HepG2 (cell line): ENCODE data around the gene C11orf68. TPM values are rescaled to one million over a fixed set of nuclear protein-coding genes. Genes with fewer than 3 reads are reported as not detected.

Source experiments
- AKAP8 ChIP-seq: sonication (generic); formaldehyde crosslinking; IDR thresholded peaks from 2 replicates; pipeline ENCODE4 v1.5.1; 2020; ENCODE audit warnings: mild to moderate bottlenecking, missing genetic modification reagents
- DRAP1 ChIP-seq: IDR thresholded peaks from 2 replicates; pipeline ENCODE4 v1.6.1; 2016; ENCODE audit warnings: missing genetic modification reagents, missing compliant biosample characterization
- GPBP1L1 ChIP-seq: sonication (generic); formaldehyde crosslinking; IDR thresholded peaks from 2 replicates; pipeline ENCODE4 v1.5.0; 2020; ENCODE audit warnings: mild to moderate bottlenecking, missing genetic modification reagents
- HNF1B ChIP-seq: sonication (generic); formaldehyde crosslinking; IDR thresholded peaks from 2 replicates; pipeline ENCODE4 v1.5.1; 2020; ENCODE audit warnings: mild to moderate bottlenecking, moderate library complexity, missing genetic modification reagents
- KAT2B ChIP-seq: fragments of 150-350 bp; IDR thresholded peaks from 2 replicates; pipeline ENCODE4 v1.6.1; 2014; ENCODE audit warnings: low read depth, low read length, borderline replicate concordance
- LRRFIP1 ChIP-seq: sonication (generic); formaldehyde crosslinking; conservative IDR thresholded peaks from 2 replicates; pipeline ENCODE4 v1.4.0; 2020; ENCODE audit warnings: missing genetic modification reagents
- MED13 ChIP-seq: sonication (generic); formaldehyde crosslinking; IDR thresholded peaks from 2 replicates; pipeline ENCODE4 v1.5.0; 2020; ENCODE audit warnings: missing genetic modification reagents
- RFX1 ChIP-seq: fragments of 450-650 bp; IDR thresholded peaks from 2 replicates; pipeline ENCODE4 v1.6.1; 2017
- ZBTB40 ChIP-seq, 2 experiments: fragments of 450-650 bp in 1 of 2; sonication (generic) in 1 of 2; formaldehyde crosslinking in 1 of 2; IDR thresholded peaks; 2 replicates each; pipeline versions ENCODE4 v1.6.1 to v1.8.0; 2016 to 2022; ENCODE audit warnings: antibody characterized with exemption in 1 of 2, mild to moderate bottlenecking in 1 of 2, missing genetic modification reagents in 1 of 2
- ZGPAT ChIP-seq: IDR thresholded peaks from 2 replicates; pipeline ENCODE4 v1.6.1; 2016; ENCODE audit warnings: mild to moderate bottlenecking
- ZNF274 ChIP-seq: sonication (generic); formaldehyde crosslinking; IDR thresholded peaks from 2 replicates; pipeline ENCODE4 v1.5.1; 2020; ENCODE audit warnings: mild to moderate bottlenecking, missing genetic modification reagents
- ZNF720 ChIP-seq: sonication (generic); formaldehyde crosslinking; IDR thresholded peaks from 2 replicates; pipeline ENCODE4 v1.4.0; 2020; ENCODE audit warnings: missing genetic modification reagents
- ZNF883 ChIP-seq: sonication (generic); formaldehyde crosslinking; IDR thresholded peaks from 2 replicates; pipeline ENCODE4 v1.5.1; 2020; ENCODE audit warnings: mild to moderate bottlenecking, missing genetic modification reagents; ENCODE audit errors: not compliant biosample characterization
- polyA plus RNA-seq, 8 experiments: library from polyadenylated mRNA; depleted of rRNA in 3 of 8; stranded (reverse) in 7 of 8; unstranded in 1 of 8; fragments of >200 nt; fragmentation: Illumina TruSeq in 4 of 8; extraction: Trizol in 4 of 8; gene quantifications; 2 replicates each; pipeline versions ENCODE4 v1.2.1 to v1.2.3, GENCODE V29; 2011 to 2016; ENCODE audit warnings: low read depth in 4 of 8, missing spikeins in 1 of 8, mixed read lengths in 1 of 8; ENCODE audit not compliant: insufficient read depth in 1 of 8
- total RNA-seq, 5 experiments: library from RNA; depleted of rRNA; stranded (reverse); fragments of >200 nt; fragmentation: Illumina TruSeq; extraction: Trizol; gene quantifications; 2 replicates each; pipeline ENCODE4 v1.2.3, GENCODE V29; 2016; ENCODE audit warnings: low read depth in 1 of 5

C11orf68 gene
- total and polyA plus RNA-seq, 2 of the 13 experiments (the other 11 are each of a cell fraction or from before 2014, with no cell fraction given): 8.4 to 28.3 TPM

- TF ChIP-seq ZBTB40 (IDR thresholded peaks at IDR 0.05) (no peak), ZBTB40 (CRISPR knock-in tag; IDR thresholded peaks at IDR 0.05) (no peak), DRAP1 (no peak), KAT2B (no peak), GPBP1L1 (CRISPR knock-in tag) (no peak), RFX1 (no peak), ZGPAT (CRISPR knock-in tag) (peak; percentile 40; the same call in 1 of the 2 replicates), ZNF883 (CRISPR knock-in tag) (no peak), LRRFIP1 (CRISPR knock-in tag) (no peak), AKAP8 (CRISPR knock-in tag) (peak; percentile 60), ZNF720 (no peak), ZNF274 (CRISPR knock-in tag) (no peak), HNF1B (CRISPR knock-in tag) (no peak), MED13 (CRISPR knock-in tag) (no peak)
Measured at GRCh38 chr11:65915821-65916251, 3.0 kb downstream of the C11orf68 start (continued).
